Thyroid gland (tissue), 4 donors: ENCODE measurements around the gene C21orf91. TPM values are rescaled to one million over a fixed set of nuclear protein-coding genes. Genes with fewer than 3 reads are reported as not detected.
"Not testable (repeated sequence)": the region's sequence is repeated elsewhere in the genome, so short reads cannot be mapped to it uniquely, and the experiment has no call there.

Experiments used
- DNase-seq, 2 donors: peaks; one replicate each; pipeline ENCODE4 v3.0.0-alpha.2; 2019
- H3K27ac ChIP-seq, 3 donors: fragments of 200-600 bp; sonication (generic); 1 replicate in 2 of 3; 2 replicates in 1 of 3; pipeline ENCODE4 v1.5.1; 2016 to 2019; ENCODE audit warnings: mild to moderate bottlenecking in 1 of 3, moderate library complexity in 1 of 3
- H3K27me3 ChIP-seq: fragments of 200-600 bp; sonication (generic); one replicate; pipeline ENCODE4 v1.5.1; 2019
- H3K36me3 ChIP-seq, 2 donors: fragments of 200-600 bp; sonication (generic); one replicate each; pipeline ENCODE4 v1.5.1; 2016 to 2019
- H3K4me1 ChIP-seq, 2 donors: fragments of 200-600 bp; sonication (generic); one replicate each; pipeline ENCODE4 v1.5.1; 2017 to 2019
- H3K4me3 ChIP-seq, 3 donors: fragments of 200-600 bp; sonication (generic); replicated peaks in 1 of 3; 1 replicate in 2 of 3; 2 replicates in 1 of 3; pipeline ENCODE4 v1.5.1; 2016; ENCODE audit warnings: mild to moderate bottlenecking in 1 of 3
- H3K9me3 ChIP-seq: fragments of 200-600 bp; sonication (generic); one replicate; pipeline ENCODE4 v1.5.1; 2017
- POLR2A ChIP-seq, 2 donors: fragments of 450-650 bp; IDR thresholded peaks; one replicate each; pipeline ENCODE4 v1.6.1; 2017; ENCODE audit warnings: antibody characterized with exemption in 2 of 2, mild to moderate bottlenecking in 2 of 2, moderate library complexity in 1 of 2
- WGBS, 2 donors: methylation state at CpG; one replicate each; pipeline ENCODE4 v1.1.5; 2017; 5-methylcytosine and 5-hydroxymethylcytosine counted together
- intact Hi-C: fragments of 100-400 bp; cut with DNase I; formaldehyde crosslinking; loops from one replicate; pipeline ENCODE4 v1.15.1; 2023
- total RNA-seq, 4 donors: library from RNA; depleted of rRNA; stranded (reverse); fragments of >200 nt; gene quantifications; one replicate each; pipeline ENCODE4 v1.2.3, GENCODE V29; 2016
- TF ChIP-seq, protein P1 (sequence below), 6 experiments: fragments of 200-600 bp in 3 of 6; fragments of 450-650 bp in 3 of 6; sonication (generic) in 3 of 6; IDR thresholded peaks; one replicate each; pipeline ENCODE4 v1.5.1; 2016 to 2019; ENCODE audit warnings: antibody characterized with exemption in 6 of 6, mild to moderate bottlenecking in 2 of 6, inconsistent platforms in 1 of 6, moderate library complexity in 1 of 6

C21orf91 gene
- total RNA-seq, 4 donors from 2014 or later = 8.6 to 19.6 (median 11.9) TPM

DNA sequence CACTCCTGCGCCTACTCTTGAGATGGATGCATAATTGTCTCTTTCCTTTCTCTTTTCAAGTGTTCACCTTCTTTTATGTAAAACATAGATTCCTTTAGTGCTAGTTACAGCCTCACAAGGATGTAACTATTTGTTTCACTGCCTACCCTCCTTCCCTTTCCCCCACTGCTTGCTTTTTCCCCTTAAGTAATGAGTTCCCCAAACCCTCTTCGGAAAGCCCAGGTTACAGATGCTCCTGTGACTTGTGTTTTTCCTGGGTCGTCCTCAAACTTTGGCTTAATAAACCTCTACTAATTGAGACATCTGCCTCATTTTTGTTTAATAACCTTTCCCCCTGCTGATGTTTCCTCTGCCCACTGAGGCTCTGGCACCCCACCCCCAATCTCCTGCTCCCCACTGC, 39.2 kb downstream of the C21orf91 start:
- H3K36me3 ChIP-seq = no peaks in the 10 kb centered on the region
- H3K9me3 ChIP-seq = no peaks in the 10 kb centered on the region
- no peak overlapping the region for H3K4me3 ChIP-seq
- intact Hi-C loops = no loop called here
- TF ChIP-seq, protein P1, sequence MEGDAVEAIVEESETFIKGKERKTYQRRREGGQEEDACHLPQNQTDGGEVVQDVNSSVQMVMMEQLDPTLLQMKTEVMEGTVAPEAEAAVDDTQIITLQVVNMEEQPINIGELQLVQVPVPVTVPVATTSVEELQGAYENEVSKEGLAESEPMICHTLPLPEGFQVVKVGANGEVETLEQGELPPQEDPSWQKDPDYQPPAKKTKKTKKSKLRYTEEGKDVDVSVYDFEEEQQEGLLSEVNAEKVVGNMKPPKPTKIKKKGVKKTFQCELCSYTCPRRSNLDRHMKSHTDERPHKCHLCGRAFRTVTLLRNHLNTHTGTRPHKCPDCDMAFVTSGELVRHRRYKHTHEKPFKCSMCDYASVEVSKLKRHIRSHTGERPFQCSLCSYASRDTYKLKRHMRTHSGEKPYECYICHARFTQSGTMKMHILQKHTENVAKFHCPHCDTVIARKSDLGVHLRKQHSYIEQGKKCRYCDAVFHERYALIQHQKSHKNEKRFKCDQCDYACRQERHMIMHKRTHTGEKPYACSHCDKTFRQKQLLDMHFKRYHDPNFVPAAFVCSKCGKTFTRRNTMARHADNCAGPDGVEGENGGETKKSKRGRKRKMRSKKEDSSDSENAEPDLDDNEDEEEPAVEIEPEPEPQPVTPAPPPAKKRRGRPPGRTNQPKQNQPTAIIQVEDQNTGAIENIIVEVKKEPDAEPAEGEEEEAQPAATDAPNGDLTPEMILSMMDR (IDR thresholded peaks at IDR 0.05) = no peak
- TF ChIP-seq POLR2A (IDR thresholded peaks at IDR 0.05) = no peak
- no peaks in the 10 kb centered on the region for H3K27me3 ChIP-seq
- WGBS, 2 donors = 91 to 92% methylated on average over 3 of the region's 3 CpGs
- no peak for DNase-seq
- no peaks in the 10 kb centered on the region for H3K4me1 ChIP-seq
- H3K27ac ChIP-seq = no peak overlapping the region

DNA sequence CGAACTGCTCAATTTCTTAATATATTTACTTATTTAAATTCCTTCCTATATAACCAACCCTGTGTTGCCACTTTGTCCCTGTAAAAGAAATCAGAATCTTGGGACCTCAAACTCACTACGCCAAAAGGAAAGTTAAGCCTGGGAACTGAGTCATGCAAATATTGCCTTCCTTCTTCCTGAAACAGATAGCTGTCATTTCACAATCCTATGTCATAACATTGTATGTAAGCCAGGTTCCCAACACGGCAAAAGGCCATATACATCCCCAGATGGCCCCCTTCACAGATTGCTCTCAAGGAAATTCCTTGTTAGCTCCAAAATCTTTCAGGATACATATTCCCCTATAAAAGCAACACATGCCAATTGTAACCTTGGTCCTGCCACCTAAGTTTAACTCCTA, 39.7 kb downstream of the C21orf91 start:
- no peak overlapping the region for H3K27ac ChIP-seq
- 87 to 88% methylated on average over 3 of the region's 3 CpGs for WGBS, 2 donors
- H3K4me3 ChIP-seq = no peak overlapping the region
- H3K9me3 ChIP-seq = no peaks in the 10 kb centered on the region
- no peaks in the 10 kb centered on the region for H3K27me3 ChIP-seq
- no peak for TF ChIP-seq POLR2A (IDR thresholded peaks at IDR 0.05)
- TF ChIP-seq, protein P1 (IDR thresholded peaks at IDR 0.05) = no peak
- H3K4me1 ChIP-seq = no peaks in the 10 kb centered on the region
- intact Hi-C loops = no loop called here
- no peak for DNase-seq
- H3K36me3 ChIP-seq = no peaks in the 10 kb centered on the region

GRCh38 chr21:17777072-17777765, 41.9 kb downstream of the C21orf91 start:
- H3K4me3 ChIP-seq = no peak overlapping the region
- WGBS, 2 donors = 48 to 53% methylated on average over 1 of the region's 1 CpG
- no peaks in the 10 kb centered on the region for H3K9me3 ChIP-seq
- H3K36me3 ChIP-seq = no peaks in the 10 kb centered on the region
- no peak overlapping the region for H3K27ac ChIP-seq
- DNase-seq = no peak
- no peaks in the 10 kb centered on the region for H3K4me1 ChIP-seq
- intact Hi-C loops = no loop called here
- TF ChIP-seq, protein P1 (IDR thresholded peaks at IDR 0.05) = no peak
- no peak for TF ChIP-seq POLR2A (IDR thresholded peaks at IDR 0.05)
- H3K27me3 ChIP-seq = no peaks in the 10 kb centered on the region

DNA sequence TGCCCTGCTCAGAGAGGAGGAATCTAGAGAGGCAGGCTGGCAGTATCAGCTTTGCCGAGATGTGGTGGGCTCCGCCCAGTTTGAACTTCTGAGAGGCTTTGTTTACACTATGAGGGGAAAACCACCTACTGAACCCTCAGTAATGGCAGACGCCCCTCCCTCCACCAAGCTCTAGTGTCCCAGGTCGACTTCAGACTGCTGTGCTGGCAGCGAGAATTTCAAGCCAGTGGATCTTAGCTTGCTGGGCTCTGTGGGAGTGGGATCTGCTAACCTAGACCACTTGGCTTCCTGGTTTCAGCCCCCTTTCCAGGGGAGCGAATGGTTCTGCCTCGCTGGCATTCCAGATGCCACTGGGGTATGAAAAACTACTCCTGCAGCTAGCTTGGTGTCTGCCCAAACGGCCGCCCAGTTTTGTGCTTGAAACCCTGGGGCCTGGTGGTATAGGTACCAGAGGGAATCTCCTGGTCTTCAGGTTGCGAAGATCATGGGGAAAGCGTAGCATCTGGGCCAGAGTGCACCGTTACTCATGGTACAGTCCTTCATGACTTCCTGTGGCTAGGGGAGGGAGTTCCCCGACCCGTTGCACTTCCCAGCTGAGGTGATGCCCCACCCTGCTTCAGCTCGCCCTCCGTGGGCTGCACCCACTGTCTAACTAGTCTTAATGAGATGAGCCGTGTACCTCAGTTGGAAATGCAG, 43.6 kb downstream of the C21orf91 start:
- no peaks in the 10 kb centered on the region for H3K27me3 ChIP-seq
- intact Hi-C loops = no loop called here
- H3K27ac ChIP-seq = no peak overlapping the region
- DNase-seq = no peak
- H3K36me3 ChIP-seq = no peaks in the 10 kb centered on the region
- no peaks in the 10 kb centered on the region for H3K9me3 ChIP-seq
- H3K4me1 ChIP-seq = no peaks in the 10 kb centered on the region
- H3K4me3 ChIP-seq = no peak overlapping the region
- 76 to 80% methylated on average over 14 to 17 of the region's 17 CpGs for WGBS, 2 donors
- no peak for TF ChIP-seq POLR2A (IDR thresholded peaks at IDR 0.05)
- TF ChIP-seq, protein P1 (IDR thresholded peaks at IDR 0.05) = no peak

DNA sequence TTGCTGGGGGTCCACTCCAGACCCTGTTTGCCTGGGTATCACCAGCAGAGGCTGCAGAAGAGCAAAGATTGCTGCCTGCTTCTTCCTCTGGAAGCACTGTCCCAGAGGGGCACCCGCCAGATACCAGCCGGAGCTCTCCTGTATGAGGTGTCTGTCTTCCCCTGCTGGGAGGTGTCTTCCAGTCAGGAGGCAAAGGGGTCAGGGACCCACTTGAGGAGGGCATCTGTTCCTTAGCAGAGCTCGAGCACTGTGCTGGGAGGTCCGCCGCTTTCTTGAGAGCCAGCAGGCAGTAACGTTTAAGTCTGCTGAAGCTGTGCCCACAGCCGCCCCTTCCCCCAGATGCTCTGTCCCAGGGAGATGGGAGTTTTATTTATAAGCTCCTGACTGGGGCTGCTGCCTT, 44.1 kb downstream of the C21orf91 start:
- H3K27ac ChIP-seq, intact Hi-C loops, DNase-seq, H3K4me3 ChIP-seq, H3K27me3 ChIP-seq, H3K4me1 ChIP-seq, H3K36me3 ChIP-seq, H3K9me3 ChIP-seq: not testable (repeated sequence)
- 82% methylated on average over 5 of the region's 7 CpGs for WGBS, 2 donors
